DND-41 (cell line): Measurements from ENCODE around the gene RAPGEF1.

Experiments
- ATAC-seq: fragments of 200-7000 bp; cut with Tn5 transposase; 3 replicates; pipeline ENCODE4 v1.9.1; 2021; ENCODE audit warnings: low read depth; ENCODE audit not compliant: insufficient read depth
- DNase-seq: peaks from one replicate; pipeline ENCODE4 v3.0.0-alpha.2; 2020
- H2AFZ ChIP-seq: 2 replicates; pipeline ENCODE4 v1.6.0; 2012; ENCODE audit warnings: low read depth, low read length
- H3K27ac ChIP-seq: 2 replicates; pipeline ENCODE4 v1.5.1; 2012; ENCODE audit warnings: low read length, inconsistent platforms
- H3K27me3 ChIP-seq: fragments of 200-600 bp; sonication (generic); 2 replicates; pipeline ENCODE4 v1.6.0; 2012; ENCODE audit warnings: low read length, mild to moderate bottlenecking, inconsistent platforms; ENCODE audit not compliant: insufficient read depth, poor library complexity
- H3K36me3 ChIP-seq: 2 replicates; pipeline ENCODE4 v1.5.1; 2012; ENCODE audit warnings: low read length, inconsistent platforms; ENCODE audit not compliant: insufficient read depth
- H3K4me1 ChIP-seq: 2 replicates; pipeline ENCODE4 v1.5.1; 2012; ENCODE audit warnings: mild to moderate bottlenecking, low read length; ENCODE audit not compliant: insufficient read depth
- H3K4me2 ChIP-seq: 2 replicates; pipeline ENCODE4 v1.6.0; 2012; ENCODE audit warnings: mild to moderate bottlenecking, moderate library complexity, low read length, inconsistent platforms; ENCODE audit not compliant: insufficient read depth
- H3K4me3 ChIP-seq, 2 experiments: fragments of 200-600 bp in 1 of 2; shearing (Covaris generic) in 1 of 2; 2 replicates each; pipeline ENCODE4 v1.5.1; 2012 to 2016; ENCODE audit warnings: inconsistent platforms in 2 of 2, low read length in 2 of 2, mild to moderate bottlenecking in 2 of 2, low read depth in 1 of 2, moderate library complexity in 1 of 2
- H3K79me2 ChIP-seq: 2 replicates; pipeline ENCODE4 v1.6.0; 2012; ENCODE audit warnings: low read length, inconsistent platforms; ENCODE audit not compliant: insufficient read depth
- H3K9ac ChIP-seq: 2 replicates; pipeline ENCODE4 v1.6.0; 2012; ENCODE audit warnings: low read depth, mild to moderate bottlenecking, inconsistent platforms, low read length, moderate library complexity
- H3K9me3 ChIP-seq: 2 replicates; pipeline ENCODE4 v1.5.1; 2012; ENCODE audit warnings: low read length, moderate library complexity, mild to moderate bottlenecking, inconsistent platforms; ENCODE audit not compliant: insufficient read depth, severe bottlenecking
- H4K20me1 ChIP-seq: 2 replicates; pipeline ENCODE4 v1.6.0; 2012; ENCODE audit warnings: low read length; ENCODE audit not compliant: insufficient read depth
- EZH2 ChIP-seq: IDR thresholded peaks from 3 replicates; pipeline ENCODE4 v1.6.1; 2012; ENCODE audit warnings: borderline replicate concordance, low read depth, mild to moderate bottlenecking, moderate library complexity, low read length, inconsistent platforms; ENCODE audit not compliant: severe bottlenecking
- TF ChIP-seq, protein P1 (sequence below): IDR thresholded peaks from 2 replicates; pipeline ENCODE4 v1.5.1; 2012; ENCODE audit warnings: borderline replicate concordance, low read length, moderate library complexity, mild to moderate bottlenecking; ENCODE audit not compliant: poor library complexity, severe bottlenecking; ENCODE audit errors: extremely low read depth

Gene RAPGEF1

DNA sequence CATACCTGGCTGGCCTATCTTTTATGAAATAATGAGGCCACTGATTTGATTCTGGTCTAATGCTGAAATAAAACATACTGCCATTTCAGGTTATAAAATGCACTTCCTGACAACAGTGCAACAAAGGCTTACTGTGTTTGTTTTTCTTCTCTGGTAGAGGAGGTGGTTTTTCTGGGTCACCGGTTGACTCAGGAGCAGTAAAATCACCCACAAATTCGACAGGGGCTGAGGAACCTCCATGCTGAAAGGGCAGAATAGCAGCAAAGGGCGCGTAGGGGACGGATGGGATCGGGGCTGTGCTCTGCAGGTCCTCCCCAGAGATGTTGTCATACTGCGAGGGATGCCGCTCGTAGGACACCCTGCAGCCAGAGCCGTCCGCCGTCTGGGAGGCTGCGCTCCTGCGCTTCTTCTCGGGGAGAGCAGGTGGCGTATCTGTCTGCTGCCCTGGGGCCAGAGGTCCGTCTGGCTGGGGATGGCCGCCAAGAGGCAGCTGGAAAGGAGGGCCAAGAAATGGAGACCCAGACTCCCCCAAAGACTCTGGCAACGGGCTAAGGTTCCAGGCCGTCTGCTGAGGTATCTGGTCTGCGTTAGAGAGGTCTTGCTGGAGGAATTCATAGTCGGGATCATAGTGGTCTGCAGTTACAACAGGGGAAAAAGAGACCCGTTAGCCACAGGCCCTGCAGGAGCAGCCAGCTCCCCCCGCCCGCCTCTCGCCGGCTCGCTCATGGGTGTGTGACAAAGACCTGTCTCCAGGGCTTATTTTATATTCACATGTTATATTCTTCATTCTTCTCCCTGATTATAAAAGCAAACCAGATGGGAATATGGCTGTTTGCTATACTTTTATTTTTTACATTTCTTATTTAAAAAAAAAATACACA is 113.8 kb downstream of the RAPGEF1 start:
- Histone ChIP-seq H3K79me2 (no peaks in the 10 kb centered on the region), H3K9ac (no peak overlapping the region), H3K4me3 (no peak overlapping the region), H3K4me1 (no peaks in the 10 kb centered on the region), H2AFZ (no peak overlapping the region), H3K9me3 (no peaks in the 10 kb centered on the region), H3K27me3 (no peaks in the 10 kb centered on the region), H3K4me2 (no peak overlapping the region), H3K36me3 (peaks cover 49% of the 10 kb centered on the region), H4K20me1 (no peaks in the 10 kb centered on the region), H3K27ac (no peak overlapping the region)
- no peak for DNase-seq
- TF ChIP-seq, protein P1, sequence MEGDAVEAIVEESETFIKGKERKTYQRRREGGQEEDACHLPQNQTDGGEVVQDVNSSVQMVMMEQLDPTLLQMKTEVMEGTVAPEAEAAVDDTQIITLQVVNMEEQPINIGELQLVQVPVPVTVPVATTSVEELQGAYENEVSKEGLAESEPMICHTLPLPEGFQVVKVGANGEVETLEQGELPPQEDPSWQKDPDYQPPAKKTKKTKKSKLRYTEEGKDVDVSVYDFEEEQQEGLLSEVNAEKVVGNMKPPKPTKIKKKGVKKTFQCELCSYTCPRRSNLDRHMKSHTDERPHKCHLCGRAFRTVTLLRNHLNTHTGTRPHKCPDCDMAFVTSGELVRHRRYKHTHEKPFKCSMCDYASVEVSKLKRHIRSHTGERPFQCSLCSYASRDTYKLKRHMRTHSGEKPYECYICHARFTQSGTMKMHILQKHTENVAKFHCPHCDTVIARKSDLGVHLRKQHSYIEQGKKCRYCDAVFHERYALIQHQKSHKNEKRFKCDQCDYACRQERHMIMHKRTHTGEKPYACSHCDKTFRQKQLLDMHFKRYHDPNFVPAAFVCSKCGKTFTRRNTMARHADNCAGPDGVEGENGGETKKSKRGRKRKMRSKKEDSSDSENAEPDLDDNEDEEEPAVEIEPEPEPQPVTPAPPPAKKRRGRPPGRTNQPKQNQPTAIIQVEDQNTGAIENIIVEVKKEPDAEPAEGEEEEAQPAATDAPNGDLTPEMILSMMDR, result no peak
- no peak for TF ChIP-seq EZH2
- ATAC-seq, result no peak

DNA sequence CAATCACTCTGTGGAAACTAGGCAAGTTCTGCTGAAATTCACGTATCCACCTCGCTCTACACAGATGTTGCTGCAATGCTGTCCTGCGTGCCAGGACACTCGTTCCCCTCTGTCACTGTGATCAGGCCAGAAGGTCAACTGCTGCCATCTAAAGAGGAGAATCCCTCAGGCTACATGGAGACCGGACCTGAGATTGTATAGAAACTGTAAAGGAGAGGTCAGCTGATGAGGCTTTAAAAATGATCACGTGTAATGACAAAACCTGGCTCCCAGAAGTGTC is 114.4 kb downstream of the RAPGEF1 start:
- no peaks in the 10 kb centered on the region for H3K27me3 ChIP-seq
- no peak overlapping the region for H2AFZ ChIP-seq
- ATAC-seq (no peak), DNase-seq (no peak)
- H3K79me2 ChIP-seq, result no peaks in the 10 kb centered on the region
- H3K27ac ChIP-seq, result no peak overlapping the region
- peaks cover 54% of the 10 kb centered on the region for H3K36me3 ChIP-seq
- H3K9ac ChIP-seq, result no peak overlapping the region
- no peaks in the 10 kb centered on the region for H3K4me1 ChIP-seq
- no peak overlapping the region for H3K4me3 ChIP-seq
- no peaks in the 10 kb centered on the region for H3K9me3 ChIP-seq
- no peak overlapping the region for H3K4me2 ChIP-seq
- no peaks in the 10 kb centered on the region for H4K20me1 ChIP-seq
- no peak for TF ChIP-seq EZH2
- TF ChIP-seq, protein P1, result no peak

DNA sequence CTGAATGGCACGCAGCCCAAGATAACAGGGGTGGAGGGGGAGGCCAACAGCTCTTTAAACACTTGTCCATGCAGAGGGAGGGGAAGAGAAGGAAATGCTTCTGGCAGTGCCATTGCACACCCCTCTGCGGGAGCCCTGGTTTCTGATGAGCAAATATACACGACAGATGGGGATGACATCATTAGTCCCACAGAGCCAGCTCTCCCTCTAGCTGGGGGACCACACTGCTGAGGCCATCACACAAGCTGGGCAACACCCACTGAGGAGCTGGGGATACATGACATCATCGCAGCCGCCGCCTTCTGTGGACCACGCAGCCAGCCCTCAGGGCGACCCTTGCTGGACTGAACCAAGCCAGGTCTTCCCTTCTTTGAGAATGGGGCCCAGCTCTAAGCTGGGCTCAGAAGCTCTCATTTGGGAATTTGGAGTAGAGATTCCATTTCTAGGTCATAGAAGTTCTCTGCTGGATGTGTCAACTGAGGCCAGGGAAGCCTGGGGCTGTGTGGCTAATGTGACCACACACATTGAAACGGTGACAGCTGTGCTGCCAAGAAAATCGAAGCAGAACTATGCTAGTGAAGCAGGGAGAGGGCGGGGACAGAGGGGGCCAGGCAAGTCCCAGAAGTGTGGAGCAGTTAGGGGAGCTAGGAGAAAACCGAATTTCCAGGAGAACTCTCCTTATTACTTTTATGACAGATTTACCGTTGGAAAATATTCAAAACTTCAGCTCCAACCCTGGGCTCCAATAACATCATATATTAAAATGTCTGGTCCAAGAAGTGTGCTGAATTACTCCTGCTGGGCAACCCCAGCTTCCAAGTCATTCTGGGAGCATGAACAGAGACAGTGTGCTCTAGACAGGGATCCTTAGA is 115.0 kb downstream of the RAPGEF1 start:
- no peaks in the 10 kb centered on the region for H3K4me1 ChIP-seq
- no peaks in the 10 kb centered on the region for H3K27me3 ChIP-seq
- H3K9ac ChIP-seq, result no peak overlapping the region
- no peak overlapping the region for H3K4me3 ChIP-seq
- H3K79me2 ChIP-seq, result no peaks in the 10 kb centered on the region
- no peak overlapping the region for H2AFZ ChIP-seq
- TF ChIP-seq, protein P1, result no peak
- TF ChIP-seq EZH2, result no peak
- peaks cover 60% of the 10 kb centered on the region for H3K36me3 ChIP-seq
- H3K27ac ChIP-seq, result no peak overlapping the region
- no peaks in the 10 kb centered on the region for H3K9me3 ChIP-seq
- no peaks in the 10 kb centered on the region for H4K20me1 ChIP-seq
- ATAC-seq (no peak), DNase-seq (no peak)
- H3K4me2 ChIP-seq, result no peak overlapping the region
